Ishikawa (cell line): ENCODE results near the gene ZMIZ1.

Source experiments
- CEBPB ChIP-seq: IDR thresholded peaks from 2 replicates; pipeline ENCODE4 v1.6.1; 2012
- CREB1 ChIP-seq: IDR thresholded peaks from 2 replicates; pipeline ENCODE4 v1.6.1; 2012; ENCODE audit warnings: low read depth
- EGR1 ChIP-seq: IDR thresholded peaks from 2 replicates; pipeline ENCODE4 v1.6.1; 2012
- EP300 ChIP-seq: IDR thresholded peaks from 2 replicates; pipeline ENCODE4 v1.6.1; 2012; ENCODE audit warnings: borderline replicate concordance
- FOXM1 ChIP-seq: IDR thresholded peaks from 2 replicates; pipeline ENCODE4 v1.6.1; 2012; ENCODE audit warnings: low read depth, borderline replicate concordance
- NFIC ChIP-seq: IDR thresholded peaks from 2 replicates; pipeline ENCODE4 v1.6.1; 2012
- RAD21 ChIP-seq: IDR thresholded peaks from 2 replicates; pipeline ENCODE4 v1.6.1; 2012; ENCODE audit warnings: low read depth
- REST ChIP-seq: IDR thresholded peaks from 2 replicates; pipeline ENCODE4 v1.6.1; 2012; ENCODE audit warnings: low read depth, mild to moderate bottlenecking
- TAF1 ChIP-seq: IDR thresholded peaks from 2 replicates; pipeline ENCODE4 v1.6.1; 2012; ENCODE audit warnings: low read depth, mild to moderate bottlenecking
- TCF12 ChIP-seq: IDR thresholded peaks from 2 replicates; pipeline ENCODE4 v1.6.1; 2012; ENCODE audit warnings: low read depth
- TEAD4 ChIP-seq: IDR thresholded peaks from 2 replicates; pipeline ENCODE4 v1.6.1; 2012
- YY1 ChIP-seq: IDR thresholded peaks from 2 replicates; pipeline ENCODE4 v1.6.1; 2012; ENCODE audit warnings: low read depth
- ZBTB7A ChIP-seq: IDR thresholded peaks from 2 replicates; pipeline ENCODE4 v1.6.1; 2012; ENCODE audit warnings: low read depth
- TF ChIP-seq, protein P1 (sequence below): IDR thresholded peaks from 2 replicates; pipeline ENCODE4 v1.6.1; 2012

- TF ChIP-seq, protein P1, sequence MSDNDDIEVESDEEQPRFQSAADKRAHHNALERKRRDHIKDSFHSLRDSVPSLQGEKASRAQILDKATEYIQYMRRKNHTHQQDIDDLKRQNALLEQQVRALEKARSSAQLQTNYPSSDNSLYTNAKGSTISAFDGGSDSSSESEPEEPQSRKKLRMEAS: no peak
- TF ChIP-seq CREB1 (no peak), TEAD4 (no peak), REST (no peak), FOXM1 (no peak), EGR1 (no peak), EP300 (no peak), RAD21 (no peak), CEBPB (no peak), TAF1 (no peak), YY1 (no peak), TCF12 (no peak), NFIC (no peak), ZBTB7A (no peak)
Observed at GRCh38 chr10:79342295-79342761, 273.6 kb downstream of the ZMIZ1 start.
